Measurements from ENCODE around the gene SIPA1L3.

DNA sequence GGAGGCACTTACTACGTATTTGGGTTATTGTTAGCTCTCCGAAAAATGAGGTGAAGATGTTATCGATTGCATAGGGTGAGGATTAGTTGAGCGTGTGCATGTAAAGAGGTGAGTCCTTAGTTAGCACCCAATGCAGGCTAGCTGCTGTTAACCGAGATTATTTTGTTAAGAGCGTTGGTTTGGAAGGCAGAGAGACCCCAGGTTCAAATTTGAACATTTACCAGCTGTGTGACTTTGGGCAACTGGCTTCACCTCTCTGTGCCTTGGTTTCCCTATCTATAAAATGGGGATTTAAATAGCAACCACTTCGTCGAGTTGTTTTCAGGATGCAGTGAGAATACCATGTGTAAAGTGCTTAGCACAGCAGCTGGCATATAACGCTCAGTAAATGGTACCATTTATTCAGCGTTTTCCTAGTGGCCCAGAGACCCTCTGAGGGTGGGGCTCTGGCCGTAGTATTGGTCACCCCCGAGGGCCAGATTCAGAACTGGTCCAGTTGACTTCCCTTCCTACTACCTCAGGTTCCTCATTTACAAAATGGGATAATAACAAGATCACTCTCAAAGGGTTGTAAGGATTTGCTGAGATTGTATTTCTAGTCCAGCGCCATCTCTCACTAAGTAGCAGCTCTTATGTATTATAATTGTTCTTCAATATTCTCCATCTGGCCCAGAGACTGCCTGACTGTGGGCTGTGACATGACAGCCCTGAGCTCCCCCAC, 887 bp downstream of the SIPA1L3 start:
- TF ChIP-seq, protein P1, sequence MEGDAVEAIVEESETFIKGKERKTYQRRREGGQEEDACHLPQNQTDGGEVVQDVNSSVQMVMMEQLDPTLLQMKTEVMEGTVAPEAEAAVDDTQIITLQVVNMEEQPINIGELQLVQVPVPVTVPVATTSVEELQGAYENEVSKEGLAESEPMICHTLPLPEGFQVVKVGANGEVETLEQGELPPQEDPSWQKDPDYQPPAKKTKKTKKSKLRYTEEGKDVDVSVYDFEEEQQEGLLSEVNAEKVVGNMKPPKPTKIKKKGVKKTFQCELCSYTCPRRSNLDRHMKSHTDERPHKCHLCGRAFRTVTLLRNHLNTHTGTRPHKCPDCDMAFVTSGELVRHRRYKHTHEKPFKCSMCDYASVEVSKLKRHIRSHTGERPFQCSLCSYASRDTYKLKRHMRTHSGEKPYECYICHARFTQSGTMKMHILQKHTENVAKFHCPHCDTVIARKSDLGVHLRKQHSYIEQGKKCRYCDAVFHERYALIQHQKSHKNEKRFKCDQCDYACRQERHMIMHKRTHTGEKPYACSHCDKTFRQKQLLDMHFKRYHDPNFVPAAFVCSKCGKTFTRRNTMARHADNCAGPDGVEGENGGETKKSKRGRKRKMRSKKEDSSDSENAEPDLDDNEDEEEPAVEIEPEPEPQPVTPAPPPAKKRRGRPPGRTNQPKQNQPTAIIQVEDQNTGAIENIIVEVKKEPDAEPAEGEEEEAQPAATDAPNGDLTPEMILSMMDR (IDR thresholded peaks at IDR 0.05) = no peak
- no peak for TF ChIP-seq POLR2A (IDR thresholded peaks at IDR 0.05)

All from adrenal gland (tissue), 5 donors.